Liver (tissue), 9 donors: ENCODE measurements around the gene RMRP. TPM values are rescaled to one million over a fixed set of nuclear protein-coding genes. Genes with fewer than 3 reads are reported as not detected.

ENCODE experiments used
- DNase-seq: peaks from one replicate; pipeline ENCODE4 v3.0.0-alpha.2; 2017; ENCODE audit warnings: low spot score
- H3K27ac ChIP-seq, 2 donors: one replicate each; pipeline ENCODE4 v1.7.0; 2013; ENCODE audit warnings: inconsistent platforms in 2 of 2, low read length in 2 of 2, control low read depth in 1 of 2, low read depth in 1 of 2, mild to moderate bottlenecking in 1 of 2
- H3K27me3 ChIP-seq, 4 donors: one replicate each; pipeline versions ENCODE4 v1.6.1 to v1.7.0; 2013; ENCODE audit warnings: low read length in 3 of 4, inconsistent platforms in 1 of 4, mild to moderate bottlenecking in 1 of 4, moderate library complexity in 1 of 4; ENCODE audit not compliant: control insufficient read depth in 4 of 4, insufficient read depth in 4 of 4
- H3K36me3 ChIP-seq, 4 donors: one replicate each; pipeline versions ENCODE4 v1.6.1 to v1.7.0; 2013; ENCODE audit warnings: low read length in 3 of 4, mild to moderate bottlenecking in 3 of 4, low read depth in 1 of 4, moderate library complexity in 1 of 4; ENCODE audit not compliant: control insufficient read depth in 4 of 4, insufficient read depth in 3 of 4
- H3K4me1 ChIP-seq, 4 donors: one replicate each; pipeline versions ENCODE4 v1.6.1 to v1.7.0; 2013; ENCODE audit warnings: low read length in 3 of 4, mild to moderate bottlenecking in 3 of 4, moderate library complexity in 1 of 4; ENCODE audit not compliant: control insufficient read depth in 4 of 4, insufficient read depth in 4 of 4
- H3K4me3 ChIP-seq, 3 donors: one replicate each; pipeline versions ENCODE4 v1.6.1 to v1.7.0; 2013; ENCODE audit warnings: low read length in 3 of 3, control low read depth in 1 of 3, low read depth in 1 of 3, mild to moderate bottlenecking in 1 of 3
- H3K9ac ChIP-seq, 2 donors: one replicate each; pipeline ENCODE4 v1.7.0; 2013; ENCODE audit warnings: low read length in 2 of 2, mild to moderate bottlenecking in 2 of 2, moderate library complexity in 2 of 2, control low read depth in 1 of 2, low read depth in 1 of 2
- H3K9me3 ChIP-seq, 4 donors: one replicate each; pipeline versions ENCODE4 v1.6.1 to v1.7.0; 2013; ENCODE audit warnings: low read length in 3 of 4; ENCODE audit not compliant: control insufficient read depth in 4 of 4
- ATF3 ChIP-seq: IDR thresholded peaks from 2 replicates; pipeline ENCODE4 v1.6.1; 2016; ENCODE audit warnings: antibody characterized with exemption
- CTCF ChIP-seq: fragments of 150-350 bp; IDR thresholded peaks from 2 replicates; pipeline ENCODE4 v1.5.1; 2017; ENCODE audit warnings: improper control_type of control experiment, low read depth, low read length; ENCODE audit not compliant: missing input control
- EGR1 ChIP-seq, 2 donors: IDR thresholded peaks; 2 replicates each; pipeline ENCODE4 v1.6.1; 2016 to 2018; ENCODE audit warnings: antibody characterized with exemption in 2 of 2, low read depth in 2 of 2
- FOXA1 ChIP-seq: IDR thresholded peaks from 2 replicates; pipeline ENCODE4 v1.6.1; 2016; ENCODE audit warnings: antibody characterized with exemption
- FOXA2 ChIP-seq: IDR thresholded peaks from 2 replicates; pipeline ENCODE4 v1.6.1; 2016; ENCODE audit warnings: antibody characterized with exemption
- GABPA ChIP-seq, 2 donors: IDR thresholded peaks in 1 of 2; conservative IDR thresholded peaks in 1 of 2; 2 replicates each; pipeline ENCODE4 v1.6.1; 2016; ENCODE audit warnings: antibody characterized with exemption in 2 of 2, mild to moderate bottlenecking in 1 of 2, moderate library complexity in 1 of 2
- HNF4A ChIP-seq, 2 donors: conservative IDR thresholded peaks; 2 replicates each; pipeline ENCODE4 v1.6.1; 2016; ENCODE audit warnings: antibody characterized with exemption in 2 of 2, mild to moderate bottlenecking in 2 of 2
- HNF4G ChIP-seq: IDR thresholded peaks from 2 replicates; pipeline ENCODE4 v1.6.1; 2016; ENCODE audit warnings: antibody characterized with exemption
- JUND ChIP-seq, 2 donors: IDR thresholded peaks; 2 replicates each; pipeline ENCODE4 v1.6.1; 2016; ENCODE audit warnings: antibody characterized with exemption in 2 of 2
- NR2F2 ChIP-seq: IDR thresholded peaks from 2 replicates; pipeline ENCODE4 v1.6.1; 2016; ENCODE audit warnings: antibody characterized with exemption
- RAD21 ChIP-seq, 2 donors: IDR thresholded peaks; 2 replicates each; pipeline ENCODE4 v1.6.1; 2016; ENCODE audit warnings: antibody characterized with exemption in 2 of 2, mild to moderate bottlenecking in 2 of 2
- REST ChIP-seq: IDR thresholded peaks from 2 replicates; pipeline ENCODE4 v1.6.1; 2016; ENCODE audit warnings: antibody characterized with exemption, mild to moderate bottlenecking
- RXRA ChIP-seq, 2 donors: IDR thresholded peaks; 2 replicates each; pipeline ENCODE4 v1.6.1; 2017 to 2018; ENCODE audit warnings: antibody characterized with exemption in 2 of 2, mild to moderate bottlenecking in 1 of 2
- SP1 ChIP-seq: IDR thresholded peaks from 2 replicates; pipeline ENCODE4 v1.6.1; 2018; ENCODE audit warnings: antibody characterized with exemption, mild to moderate bottlenecking
- YY1 ChIP-seq: IDR thresholded peaks from 2 replicates; pipeline ENCODE4 v1.6.1; 2016; ENCODE audit warnings: antibody characterized with exemption, mild to moderate bottlenecking
- ZBTB33 ChIP-seq: IDR thresholded peaks from 2 replicates; pipeline ENCODE4 v1.6.1; 2016; ENCODE audit warnings: antibody characterized with exemption
- WGBS: extraction: QIAGEN DNeasy Blood & Tissue Kit; methylation state at CpG from one replicate; pipeline ENCODE4 v1.1.7; 2013; 5-methylcytosine and 5-hydroxymethylcytosine counted together
- polyA plus RNA-seq, 2 donors: library from polyadenylated mRNA; stranded (reverse) in 1 of 2; unstranded in 1 of 2; fragments of 200-250 nt in 1 of 2; fragments of >200 nt in 1 of 2; fragmentation: Nextera tagmentation in 1 of 2; extraction: Ambion mirVana in 1 of 2; gene quantifications; one replicate each; pipeline versions ENCODE4 v1.2.1 to v1.2.3, GENCODE V29; 2013 to 2015
- total RNA-seq, 2 donors: library from RNA; depleted of rRNA; stranded (reverse); fragments of >200 nt; gene quantifications; one replicate each; pipeline ENCODE4 v1.2.3, GENCODE V29; 2014
- donor health status: healthy.
- donor health status: healthy.
- donor health status: healthy.
- donor health status: healthy.
- donor health status: healthy.

Gene RMRP
- total and polyA plus RNA-seq, 4 donors, result 5.3 to 67,037 (median 2,677) TPM

GRCh38 chr9:35619800-35620158, 38.0 kb downstream of the RMRP start:
- Histone ChIP-seq H3K4me1 (peaks cover 0 to 2% (median 0%) of the 10 kb centered on the region in 4 donors), H3K9ac (no peak overlapping the region), H3K27me3 (peaks cover 0 to 8% (median 0%) of the 10 kb centered on the region in 4 donors), H3K36me3 (no peaks in the 10 kb centered on the region), H3K9me3 (no peaks in the 10 kb centered on the region), H3K4me3 (no peak overlapping the region), H3K27ac (no peak overlapping the region)
- TF ChIP-seq FOXA2 (no peak), SP1 (no peak)
- 68% methylated on average over 2 of the region's 2 CpGs for WGBS
- DNase-seq, result no peak

GRCh38 chr9:35618854-35619799, 38.7 kb downstream of the RMRP start:
- TF ChIP-seq REST, result no peak
- no peak for TF ChIP-seq ATF3
- TF ChIP-seq RXRA (IDR thresholded peaks at IDR 0.05), result no peak
- TF ChIP-seq FOXA2, result no peak
- TF ChIP-seq FOXA1, result no peak
- no peak for TF ChIP-seq GABPA (IDR thresholded peaks at IDR 0.05 in 1 of 2, conservative IDR thresholded peaks at IDR 0.05 in 1 of 2)
- no peak for TF ChIP-seq EGR1 (IDR thresholded peaks at IDR 0.05; ENCODE audit: low read depth in 2 of 2)
- no peak for TF ChIP-seq RAD21 (IDR thresholded peaks at IDR 0.05)
- no peak for TF ChIP-seq ZBTB33
- no peak for TF ChIP-seq CTCF
- no peak for TF ChIP-seq HNF4G
- no peak for TF ChIP-seq JUND (IDR thresholded peaks at IDR 0.05)
- TF ChIP-seq YY1, result no peak
- no peak for TF ChIP-seq HNF4A (conservative IDR thresholded peaks at IDR 0.05)
- TF ChIP-seq NR2F2, result no peak

More at GRCh38 chr9:35618854-35619799, 38.7 kb downstream of the RMRP start:
- Histone ChIP-seq H3K27ac (peak overlapping the region in 1 of 2 donors; percentile 6), H3K36me3 (no peaks in the 10 kb centered on the region), H3K27me3 (peaks cover 0 to 8% (median 0%) of the 10 kb centered on the region in 4 donors), H3K4me3 (no peak overlapping the region), H3K4me1 (peaks cover 0 to 2% (median 0%) of the 10 kb centered on the region in 4 donors), H3K9me3 (no peaks in the 10 kb centered on the region), H3K9ac (no peak overlapping the region)
- 85% methylated on average over 17 of the region's 17 CpGs for whole genome bisulfite sequencing
- DNase-seq, result no peak
